Measurements from ENCODE around the gene SDK1.

The SDK1 gene

GRCh38 chr7:4025694-4026615 is 724.9 kb downstream of the SDK1 start:
- no peak overlapping the region for H3K4me3 ChIP-seq (ENCODE audit: low read depth, low read length)
- TF ChIP-seq CTCF (IDR thresholded peaks at IDR 0.05; ENCODE audit: low read depth, low read length) = no peak

DNA sequence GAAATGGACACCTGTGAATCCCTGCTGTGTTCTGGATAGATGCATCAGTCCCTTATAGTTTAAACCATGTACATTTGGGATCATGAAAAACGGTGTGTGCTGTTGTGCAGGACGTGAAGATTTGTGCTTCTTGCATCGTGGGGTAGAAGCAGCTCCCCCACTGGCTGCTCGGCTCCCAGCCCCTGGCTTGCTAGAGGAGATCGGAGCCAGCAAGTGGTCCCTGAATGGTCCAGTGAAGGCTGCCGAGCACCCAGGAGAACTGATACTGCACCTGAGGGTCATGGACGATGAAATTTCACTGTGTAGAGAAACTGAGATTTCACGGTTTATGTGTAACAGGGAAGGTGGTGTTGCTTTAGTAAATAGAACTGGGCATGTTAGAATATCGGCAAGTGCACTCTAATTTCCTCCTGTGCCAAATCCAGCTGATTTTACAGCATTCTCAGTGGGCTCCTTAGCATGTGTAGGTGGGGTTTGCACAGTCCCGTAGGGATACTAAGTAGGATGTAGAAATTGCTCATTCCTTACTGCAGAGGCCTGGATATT is 726.0 kb downstream of the SDK1 start:
- H3K4me3 ChIP-seq (ENCODE audit: low read depth, low read length) = no peak overlapping the region
- TF ChIP-seq CTCF (IDR thresholded peaks at IDR 0.05; ENCODE audit: low read depth, low read length) = no peak

GRCh38 chr7:4028221-4028620 is 727.2 kb downstream of the SDK1 start:
- H3K4me3 ChIP-seq (ENCODE audit: low read depth, low read length) = no peak overlapping the region
- TF ChIP-seq CTCF (IDR thresholded peaks at IDR 0.05; ENCODE audit: low read depth, low read length) = no peak

DNA sequence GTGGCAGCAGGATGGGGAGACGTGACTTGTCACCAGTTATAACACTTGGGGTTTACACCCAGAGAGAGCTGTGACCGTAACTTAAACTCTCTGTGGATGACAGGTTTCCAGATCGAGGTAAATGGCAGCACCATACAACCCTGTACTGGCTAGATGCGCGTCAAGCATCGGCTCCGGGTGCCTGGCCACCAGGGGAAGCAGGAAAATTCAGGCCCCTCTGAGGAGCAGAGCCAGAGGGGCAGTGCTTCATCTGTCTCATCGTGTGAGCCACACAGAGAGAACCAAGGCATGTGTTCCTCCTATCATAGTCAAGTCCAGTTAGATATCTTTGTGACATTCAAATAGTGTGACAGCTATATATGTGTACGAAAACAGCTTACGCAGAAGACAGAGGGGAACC is 728.9 kb downstream of the SDK1 start:
- TF ChIP-seq CTCF (IDR thresholded peaks at IDR 0.05; ENCODE audit: low read depth, low read length) = no peak
- no peak overlapping the region for H3K4me3 ChIP-seq (ENCODE audit: low read depth, low read length)

DNA sequence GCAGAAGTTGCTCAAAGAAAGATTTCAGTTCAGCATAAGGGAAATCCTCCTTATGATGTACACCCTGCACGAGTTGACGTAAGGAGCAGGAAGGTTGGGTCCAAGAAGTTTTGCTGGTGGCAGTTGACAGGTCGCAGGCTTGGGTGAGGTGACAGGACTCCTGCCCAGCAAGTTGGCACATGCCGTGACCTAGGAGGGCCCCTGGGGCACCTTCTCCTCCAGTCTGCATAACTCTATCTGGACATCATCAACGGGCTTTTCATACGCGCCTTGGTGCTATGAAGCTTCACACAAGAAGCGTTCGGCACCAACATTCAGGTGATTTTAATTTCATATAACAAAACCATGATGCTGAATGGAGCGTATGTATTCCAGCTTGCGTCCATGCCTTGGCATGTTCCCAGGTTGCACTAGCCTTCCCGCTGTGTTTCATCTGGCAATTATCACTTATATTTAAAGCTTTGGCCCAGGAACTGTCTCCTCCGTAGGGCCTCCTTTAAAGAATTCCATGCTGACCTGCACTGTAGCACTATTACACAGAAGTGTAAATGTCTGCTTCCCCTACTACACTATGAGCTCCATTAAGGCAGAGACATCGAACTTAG is 729.4 kb downstream of the SDK1 start:
- no peak for TF ChIP-seq CTCF (IDR thresholded peaks at IDR 0.05; ENCODE audit: low read depth, low read length)
- H3K4me3 ChIP-seq (ENCODE audit: low read depth, low read length) = no peak overlapping the region

DNA sequence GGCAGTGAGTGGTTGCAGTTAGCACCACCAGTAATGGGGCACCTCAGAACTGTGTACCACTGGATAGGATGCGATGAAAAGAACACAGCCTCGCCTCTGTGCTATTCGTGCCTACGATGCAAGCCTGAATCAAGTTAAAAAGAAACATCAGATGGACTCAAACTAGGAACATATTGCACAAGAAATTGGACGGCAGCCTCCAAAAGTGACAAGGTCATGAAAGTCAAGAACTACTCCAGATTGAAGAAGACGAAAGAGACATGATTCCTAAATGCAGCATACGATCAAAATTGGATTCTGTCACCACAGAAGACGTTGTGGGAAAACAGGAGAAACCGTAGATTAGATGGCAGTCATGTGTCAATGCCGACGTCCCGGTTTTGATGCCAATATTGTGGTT is 732.9 kb downstream of the SDK1 start:
- no peak for TF ChIP-seq CTCF (IDR thresholded peaks at IDR 0.05; ENCODE audit: low read depth, low read length)
- no peak overlapping the region for H3K4me3 ChIP-seq (ENCODE audit: low read depth, low read length)

GRCh38 chr7:4037308-4037707 is 736.3 kb downstream of the SDK1 start:
- TF ChIP-seq CTCF (IDR thresholded peaks at IDR 0.05; ENCODE audit: low read depth, low read length) = no peak
- no peak overlapping the region for H3K4me3 ChIP-seq (ENCODE audit: low read depth, low read length)

All from WI38 (cell line).